Psoas muscle (tissue), 8 donors: ENCODE data around the gene SH3BP2. TPM values are rescaled to one million over a fixed set of nuclear protein-coding genes. Genes with fewer than 3 reads are reported as not detected.
A peak's percentile ranks its signal among the peaks of the same experiment; 100 is the strongest.

ENCODE experiments used
- ATAC-seq, 4 donors: fragments of 200-7000 bp; cut with Tn5 transposase; one replicate each; pipeline ENCODE4 v1.9.1; 2020; ENCODE audit warnings: moderate library complexity in 3 of 4, mild to moderate bottlenecking in 2 of 4
- DNase-seq, 2 donors: peaks; one replicate each; pipeline ENCODE4 v3.0.0-alpha.2; 2020
- H3K27ac ChIP-seq: fragments of 200-600 bp; one replicate; pipeline ENCODE4 v1.8.0; 2022
- H3K27me3 ChIP-seq, 3 donors: fragments of 200-600 bp in 1 of 3; one replicate each; pipeline versions ENCODE4 v1.6.1 to v1.8.0; 2013 to 2022; ENCODE audit warnings: low read length in 2 of 3, mild to moderate bottlenecking in 2 of 3, moderate library complexity in 1 of 3; ENCODE audit not compliant: insufficient read depth in 3 of 3
- H3K36me3 ChIP-seq, 2 donors: fragments of 200-600 bp in 1 of 2; one replicate each; pipeline versions ENCODE4 v1.6.1 to v1.8.0; 2013 to 2022; ENCODE audit warnings: low read depth in 1 of 2, mild to moderate bottlenecking in 1 of 2, moderate library complexity in 1 of 2; ENCODE audit not compliant: insufficient read depth in 1 of 2
- H3K4me1 ChIP-seq: fragments of 200-600 bp; one replicate; pipeline ENCODE4 v1.8.0; 2022
- H3K4me3 ChIP-seq: fragments of 200-600 bp; one replicate; pipeline ENCODE4 v1.8.0; 2022; ENCODE audit warnings: mild to moderate bottlenecking
- H3K9me3 ChIP-seq: fragments of 200-600 bp; one replicate; pipeline ENCODE4 v1.8.0; 2022
- WGBS, 3 donors: extraction: QIAGEN DNeasy Blood & Tissue Kit; methylation state at CpG; one replicate each; pipeline versions ENCODE4 v1.1.6 to v1.1.7; 2013; 5-methylcytosine and 5-hydroxymethylcytosine counted together
- intact Hi-C, 2 donors: fragments of 100-400 bp; cut with DNase I; formaldehyde crosslinking; loops; one replicate each; pipeline versions ENCODE4 v1.11.0 to v1.14.2; 2022
- polyA plus RNA-seq, 3 donors: library from polyadenylated mRNA; stranded (reverse); fragments of 200-250 nt; gene quantifications; one replicate each; pipeline ENCODE4 v1.2.3, GENCODE V29; 2013
- total RNA-seq, 4 donors: library from RNA; stranded (reverse); fragmentation: NEBNext Ultra II Directional in 2 of 4; extraction: Animal tissue kit (Norgen Biotek cat#: 25700) in 2 of 4; gene quantifications; one replicate each; pipeline versions ENCODE4 v1.2.1 to v1.2.4, GENCODE V29; 2021 to 2023
- TF ChIP-seq, protein P1 (sequence below): fragments of 200-600 bp; IDR thresholded peaks from one replicate; pipeline ENCODE4 v1.8.0; 2022; ENCODE audit warnings: antibody characterized with exemption
- donor health status: healthy with polysubstance abuse.
- donor health status: DM: no; HTN: no; CAD: no; lungs with moderate emphysema.
- donor health status: Bipolar disorder and iron deficiency.
- donor health status: healthy.
- donor health status: DM: yes; HTN: yes; CAD: no.
- donor health status: DM: no; HTN: no; CAD: no.
- donor health status: DM: no; HTN: no; CAD: no.
- donor health status: DM: yes; HTN: yes; CAD: no.

Gene SH3BP2
- total and polyA plus RNA-seq, 7 donors, result 7.1 to 18.1 (median 13.1) TPM

DNA sequence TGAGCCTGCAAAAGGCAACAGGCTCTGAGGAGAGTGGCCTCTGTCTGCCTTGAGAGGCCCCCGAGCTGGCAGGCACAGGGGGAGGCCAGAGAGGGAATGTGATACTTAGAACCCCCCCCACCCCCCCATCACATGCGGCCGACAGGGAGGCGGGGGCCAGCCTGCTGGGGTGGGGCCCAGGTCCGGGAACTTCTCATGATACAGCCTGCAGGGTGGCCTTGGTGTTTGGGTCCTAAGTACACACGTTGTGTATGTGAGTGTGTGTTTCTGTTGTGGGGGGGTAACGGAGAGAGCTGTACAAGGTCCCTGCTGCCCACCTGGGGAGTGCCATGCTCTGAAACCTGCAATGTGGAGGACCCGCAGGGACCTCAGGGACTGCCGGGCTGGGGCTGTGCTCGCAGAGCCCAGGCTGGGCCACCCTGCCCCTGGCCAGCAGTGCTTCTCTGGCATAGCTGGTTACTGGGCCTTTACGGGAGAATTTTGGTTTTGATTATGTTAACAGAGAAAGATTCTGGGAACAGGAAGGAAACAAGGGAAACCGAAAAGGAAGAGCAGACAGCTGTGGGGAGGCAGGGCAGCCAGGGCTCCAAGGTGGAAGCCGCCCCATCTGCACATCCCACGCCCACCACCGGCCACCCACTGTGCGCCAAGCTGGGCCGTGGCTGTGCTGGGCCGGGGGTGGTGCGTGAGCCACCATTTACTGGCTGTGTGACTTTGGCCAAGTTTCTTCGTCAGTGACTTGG lies 19.9 kb downstream of the SH3BP2 start:
- WGBS, 3 donors, result 19 to 28% (median 22%) methylated on average over 18 to 20 of the region's 20 CpGs
- intact Hi-C loops, result loop anchor here in 1 of 2 donors (5.0 kb wide), 1 partner anchor 45 kb away; no protein-coding TSS in a partner anchor
- ATAC-seq, result peak; percentile 8 to 58 (median 30)
- TF ChIP-seq, protein P1, sequence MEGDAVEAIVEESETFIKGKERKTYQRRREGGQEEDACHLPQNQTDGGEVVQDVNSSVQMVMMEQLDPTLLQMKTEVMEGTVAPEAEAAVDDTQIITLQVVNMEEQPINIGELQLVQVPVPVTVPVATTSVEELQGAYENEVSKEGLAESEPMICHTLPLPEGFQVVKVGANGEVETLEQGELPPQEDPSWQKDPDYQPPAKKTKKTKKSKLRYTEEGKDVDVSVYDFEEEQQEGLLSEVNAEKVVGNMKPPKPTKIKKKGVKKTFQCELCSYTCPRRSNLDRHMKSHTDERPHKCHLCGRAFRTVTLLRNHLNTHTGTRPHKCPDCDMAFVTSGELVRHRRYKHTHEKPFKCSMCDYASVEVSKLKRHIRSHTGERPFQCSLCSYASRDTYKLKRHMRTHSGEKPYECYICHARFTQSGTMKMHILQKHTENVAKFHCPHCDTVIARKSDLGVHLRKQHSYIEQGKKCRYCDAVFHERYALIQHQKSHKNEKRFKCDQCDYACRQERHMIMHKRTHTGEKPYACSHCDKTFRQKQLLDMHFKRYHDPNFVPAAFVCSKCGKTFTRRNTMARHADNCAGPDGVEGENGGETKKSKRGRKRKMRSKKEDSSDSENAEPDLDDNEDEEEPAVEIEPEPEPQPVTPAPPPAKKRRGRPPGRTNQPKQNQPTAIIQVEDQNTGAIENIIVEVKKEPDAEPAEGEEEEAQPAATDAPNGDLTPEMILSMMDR, result no peak
- H3K27ac ChIP-seq, result peak overlapping the region; percentile 87
- H3K36me3 ChIP-seq, result no peaks in the 10 kb centered on the region
- peak overlapping the region; percentile 78 for H3K4me3 ChIP-seq
- peaks cover 44% of the 10 kb centered on the region for H3K4me1 ChIP-seq
- no peaks in the 10 kb centered on the region for H3K9me3 ChIP-seq
- DNase-seq, result no peak
- no peaks in the 10 kb centered on the region for H3K27me3 ChIP-seq

DNA sequence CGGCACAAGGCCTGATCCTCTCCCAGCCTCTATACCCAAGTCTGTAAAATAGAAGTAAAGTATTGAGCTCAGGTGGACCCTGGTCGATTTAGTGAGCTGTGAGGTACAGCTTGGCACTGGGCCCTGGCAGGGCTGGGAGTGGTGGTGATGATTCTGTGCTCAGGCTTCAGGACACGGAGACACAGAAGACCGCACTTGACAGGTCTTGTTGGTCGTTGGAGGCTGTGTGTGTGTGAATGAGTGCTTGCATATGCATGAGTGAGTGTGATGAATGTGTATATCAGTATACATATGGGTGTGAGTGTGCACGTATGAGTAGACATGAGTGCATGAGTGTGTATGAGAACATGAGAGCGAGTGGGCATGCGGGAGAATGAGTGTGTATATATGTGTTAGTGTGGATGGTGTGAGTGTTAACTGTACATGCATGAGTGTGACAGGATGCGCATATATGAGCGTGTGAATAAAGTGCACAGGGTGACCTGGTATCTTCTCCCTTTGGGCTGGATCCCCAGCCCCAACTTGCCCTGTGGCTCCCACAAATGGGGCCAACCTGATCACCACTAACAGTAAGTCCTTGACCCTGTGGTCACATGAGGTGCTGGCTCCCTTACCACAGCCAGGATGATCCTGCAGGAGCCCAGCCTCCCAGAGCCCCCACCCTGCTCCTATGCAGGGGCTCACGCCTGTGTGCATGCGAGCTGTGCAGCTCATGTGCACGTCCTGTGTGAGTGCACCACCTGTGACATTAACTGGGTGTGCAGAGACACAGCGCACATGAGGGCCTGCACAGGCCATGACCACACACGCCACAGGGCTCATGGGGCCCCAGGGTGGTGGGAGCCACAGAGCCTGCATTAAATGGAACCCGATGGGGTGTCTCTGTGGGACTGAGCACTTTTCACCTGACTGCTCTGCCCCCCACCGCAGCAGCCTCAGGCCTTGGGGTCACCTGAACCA lies 20.8 kb downstream of the SH3BP2 start:
- H3K9me3 ChIP-seq, result no peaks in the 10 kb centered on the region
- H3K27me3 ChIP-seq, result no peaks in the 10 kb centered on the region
- 77 to 84% (median 78%) methylated on average over 17 of the region's 17 CpGs for WGBS, 3 donors
- ATAC-seq (no peak), DNase-seq (no peak)
- H3K4me1 ChIP-seq, result peaks cover 48% of the 10 kb centered on the region
- no peaks in the 10 kb centered on the region for H3K36me3 ChIP-seq
- peak overlapping the region; percentile 87 for H3K27ac ChIP-seq
- intact Hi-C loops, result loop anchor here in 1 of 2 donors (5.0 kb wide), 1 partner anchor 46 kb away; no protein-coding TSS in a partner anchor
- TF ChIP-seq, protein P1, result no peak
- H3K4me3 ChIP-seq, result peak overlapping the region; percentile 78

DNA sequence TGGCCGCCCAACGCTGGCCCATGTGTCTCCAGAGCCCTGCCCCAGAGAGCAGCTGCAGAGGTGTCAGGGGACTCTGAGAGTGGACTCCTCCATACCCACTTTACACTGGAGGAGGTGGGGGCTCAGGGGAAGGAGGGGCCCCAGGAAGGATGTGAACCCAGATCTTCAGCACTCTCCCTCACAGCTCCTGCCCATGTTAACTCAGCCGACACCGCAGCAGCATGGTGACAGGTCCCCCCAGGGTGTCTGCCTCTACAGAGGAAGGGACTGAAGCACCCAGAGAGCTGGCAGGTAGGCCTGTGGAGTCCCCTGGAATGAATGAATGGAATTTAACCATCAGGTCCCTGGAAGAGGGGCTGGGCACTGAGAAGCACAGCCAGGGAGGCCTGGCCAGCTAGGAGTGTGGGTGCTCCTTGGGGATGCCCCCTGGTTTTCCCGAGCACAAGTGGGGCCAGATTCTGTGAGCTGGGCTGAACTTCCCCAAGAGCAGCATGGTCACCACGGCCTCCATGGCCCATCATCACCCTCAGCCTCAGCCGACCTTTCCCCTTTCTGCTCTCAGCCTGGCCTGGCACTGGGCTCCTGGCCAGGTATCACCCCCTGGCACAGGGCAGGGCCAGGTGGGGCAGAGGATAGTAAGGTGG lies 21.9 kb downstream of the SH3BP2 start:
- peaks cover 46% of the 10 kb centered on the region for H3K4me1 ChIP-seq
- ATAC-seq (no peak), DNase-seq (no peak)
- WGBS, 3 donors, result 75 to 90% (median 84%) methylated on average over 7 of the region's 7 CpGs
- H3K9me3 ChIP-seq, result no peaks in the 10 kb centered on the region
- no peaks in the 10 kb centered on the region for H3K27me3 ChIP-seq
- H3K4me3 ChIP-seq, result no peak overlapping the region
- no peaks in the 10 kb centered on the region for H3K36me3 ChIP-seq
- H3K27ac ChIP-seq, result no peak overlapping the region
- TF ChIP-seq, protein P1, result no peak
- intact Hi-C loops, result loop anchor here in 1 of 2 donors (5.0 kb wide), 1 partner anchor 47 kb away; no protein-coding TSS in a partner anchor

DNA sequence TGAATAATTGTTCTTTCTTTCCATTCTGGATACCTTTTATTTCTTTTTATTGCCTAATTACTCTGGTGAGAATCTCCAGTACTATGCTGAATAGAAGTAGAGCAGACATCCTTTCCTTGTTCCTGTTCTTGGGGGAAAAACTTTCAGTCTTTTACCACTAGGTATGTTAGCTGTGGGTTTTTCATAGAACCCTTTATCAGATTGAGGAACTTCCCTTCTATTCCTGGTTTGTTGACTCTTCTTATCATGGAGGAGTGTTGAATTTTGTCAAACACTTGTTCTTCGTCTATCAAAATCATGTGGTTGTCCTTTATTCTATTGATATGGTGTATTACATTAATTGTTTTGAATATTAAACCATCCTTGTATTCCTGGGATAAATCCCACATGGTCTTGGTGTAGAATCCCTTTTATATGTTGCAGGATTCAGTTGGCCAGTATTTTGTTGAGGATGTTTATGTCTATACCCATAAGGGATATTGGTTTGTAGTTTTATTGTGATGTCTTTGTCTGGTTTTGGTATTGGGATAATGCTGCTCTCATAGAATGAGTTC lies 23.6 kb downstream of the SH3BP2 start:
- Histone ChIP-seq H3K27ac (no peak overlapping the region), H3K36me3 (peaks cover 0 to 6% of the 10 kb centered on the region in 2 donors), H3K9me3 (no peaks in the 10 kb centered on the region), H3K4me3 (no peak overlapping the region), H3K4me1 (peaks cover 32% of the 10 kb centered on the region), H3K27me3 (no peaks in the 10 kb centered on the region)
- ATAC-seq (no peak), DNase-seq (no peak)
- WGBS, 3 donors, result 91 to 97% (median 97%) methylated on average over 1 of the region's 1 CpG
- intact Hi-C loops, result no loop called here
- TF ChIP-seq, protein P1, result no peak
